IPS-20b (cell line): Measurements from ENCODE around the gene CPNE9.

Experiments
- H3K27ac ChIP-seq: one replicate; pipeline ENCODE4 v1.5.1; 2013; ENCODE audit warnings: low read length
- H3K27me3 ChIP-seq: 2 replicates; pipeline ENCODE4 v1.6.1; 2013; ENCODE audit warnings: mild to moderate bottlenecking, low read length, inconsistent platforms; ENCODE audit not compliant: insufficient read depth
- H3K36me3 ChIP-seq: 2 replicates; pipeline ENCODE4 v1.6.1; 2013; ENCODE audit warnings: low read depth, mild to moderate bottlenecking, inconsistent platforms, low read length, moderate library complexity; ENCODE audit not compliant: insufficient read depth
- H3K4me1 ChIP-seq: 2 replicates; pipeline ENCODE4 v1.6.1; 2013; ENCODE audit warnings: mild to moderate bottlenecking, control low read depth, inconsistent platforms, low read length, moderate library complexity; ENCODE audit not compliant: insufficient read depth
- H3K4me3 ChIP-seq: 2 replicates; pipeline ENCODE4 v1.5.1; 2013; ENCODE audit warnings: mild to moderate bottlenecking, low read length, inconsistent platforms
- H3K9ac ChIP-seq: 2 replicates; pipeline ENCODE4 v1.6.1; 2013; ENCODE audit warnings: low read depth, mild to moderate bottlenecking, inconsistent platforms, low read length, moderate library complexity
- H3K9me3 ChIP-seq: 2 replicates; pipeline ENCODE4 v1.6.1; 2013; ENCODE audit warnings: mild to moderate bottlenecking, low read depth, low read length, inconsistent platforms; ENCODE audit not compliant: insufficient read depth

Gene CPNE9

GRCh38 chr3:9678493-9678892, 25.1 kb upstream of the CPNE9 start:
- Histone ChIP-seq H3K4me3 (no peak overlapping the region), H3K9me3 (no peaks in the 10 kb centered on the region), H3K36me3 (peaks cover 76% of the 10 kb centered on the region), H3K27ac (no peak overlapping the region), H3K27me3 (no peaks in the 10 kb centered on the region), H3K9ac (no peak overlapping the region), H3K4me1 (no peaks in the 10 kb centered on the region)

GRCh38 chr3:9679476-9680080, 24.1 kb upstream of the CPNE9 start:
- Histone ChIP-seq H3K27me3 (no peaks in the 10 kb centered on the region), H3K9me3 (no peaks in the 10 kb centered on the region), H3K36me3 (peaks cover 76% of the 10 kb centered on the region), H3K9ac (no peak overlapping the region), H3K4me1 (no peaks in the 10 kb centered on the region), H3K27ac (no peak overlapping the region), H3K4me3 (no peak overlapping the region)

- Histone ChIP-seq H3K9ac (no peak overlapping the region), H3K27me3 (no peaks in the 10 kb centered on the region), H3K4me3 (no peak overlapping the region), H3K27ac (no peak overlapping the region), H3K4me1 (no peaks in the 10 kb centered on the region), H3K9me3 (no peaks in the 10 kb centered on the region), H3K36me3 (peaks cover 84% of the 10 kb centered on the region)
These were observed 22.5 kb upstream of the CPNE9 start for GRCh38 chr3:9681011-9681722.

GRCh38 chr3:9681723-9682081, 21.9 kb upstream of the CPNE9 start:
- no peak overlapping the region for H3K4me3 ChIP-seq
- H3K36me3 ChIP-seq = peaks cover 87% of the 10 kb centered on the region
- H3K27ac ChIP-seq = no peak overlapping the region
- no peaks in the 10 kb centered on the region for H3K27me3 ChIP-seq
- no peaks in the 10 kb centered on the region for H3K9me3 ChIP-seq
- H3K9ac ChIP-seq = no peak overlapping the region
- no peaks in the 10 kb centered on the region for H3K4me1 ChIP-seq

GRCh38 chr3:9682096-9682495, 21.5 kb upstream of the CPNE9 start:
- Histone ChIP-seq H3K4me3 (no peak overlapping the region), H3K27me3 (no peaks in the 10 kb centered on the region), H3K27ac (no peak overlapping the region), H3K36me3 (peaks cover 86% of the 10 kb centered on the region), H3K4me1 (no peaks in the 10 kb centered on the region), H3K9ac (no peak overlapping the region), H3K9me3 (no peaks in the 10 kb centered on the region)

- Histone ChIP-seq H3K9ac (no peak overlapping the region), H3K27me3 (no peaks in the 10 kb centered on the region), H3K27ac (no peak overlapping the region), H3K4me3 (no peak overlapping the region), H3K36me3 (peaks cover 85% of the 10 kb centered on the region), H3K9me3 (no peaks in the 10 kb centered on the region), H3K4me1 (no peaks in the 10 kb centered on the region)
These were observed 20.2 kb upstream of the CPNE9 start for GRCh38 chr3:9683426-9683825.

GRCh38 chr3:9685216-9686049, 18.2 kb upstream of the CPNE9 start:
- Histone ChIP-seq H3K9ac (no peak overlapping the region), H3K27me3 (no peaks in the 10 kb centered on the region), H3K4me1 (no peaks in the 10 kb centered on the region), H3K36me3 (peaks cover 85% of the 10 kb centered on the region), H3K4me3 (no peak overlapping the region), H3K27ac (no peak overlapping the region), H3K9me3 (no peaks in the 10 kb centered on the region)

GRCh38 chr3:9686050-9686550, 17.5 kb upstream of the CPNE9 start:
- H3K9ac ChIP-seq = no peak overlapping the region
- no peaks in the 10 kb centered on the region for H3K9me3 ChIP-seq
- peaks cover 87% of the 10 kb centered on the region for H3K36me3 ChIP-seq
- H3K4me3 ChIP-seq = no peak overlapping the region
- no peaks in the 10 kb centered on the region for H3K27me3 ChIP-seq
- no peak overlapping the region for H3K27ac ChIP-seq
- no peaks in the 10 kb centered on the region for H3K4me1 ChIP-seq

GRCh38 chr3:9686703-9687102, 16.9 kb upstream of the CPNE9 start:
- H3K4me1 ChIP-seq = no peaks in the 10 kb centered on the region
- no peak overlapping the region for H3K4me3 ChIP-seq
- H3K27me3 ChIP-seq = no peaks in the 10 kb centered on the region
- no peak overlapping the region for H3K27ac ChIP-seq
- no peaks in the 10 kb centered on the region for H3K9me3 ChIP-seq
- peaks cover 87% of the 10 kb centered on the region for H3K36me3 ChIP-seq
- H3K9ac ChIP-seq = no peak overlapping the region

- peaks cover 87% of the 10 kb centered on the region for H3K36me3 ChIP-seq
- H3K4me3 ChIP-seq = no peak overlapping the region
- H3K4me1 ChIP-seq = no peaks in the 10 kb centered on the region
- H3K27me3 ChIP-seq = no peaks in the 10 kb centered on the region
- no peak overlapping the region for H3K27ac ChIP-seq
- H3K9me3 ChIP-seq = no peaks in the 10 kb centered on the region
- no peak overlapping the region for H3K9ac ChIP-seq
These were observed 16.1 kb upstream of the CPNE9 start for GRCh38 chr3:9687514-9687913.

GRCh38 chr3:9688961-9689360, 14.7 kb upstream of the CPNE9 start:
- Histone ChIP-seq H3K36me3 (peaks cover 89% of the 10 kb centered on the region), H3K27ac (no peak overlapping the region), H3K9me3 (no peaks in the 10 kb centered on the region), H3K27me3 (no peaks in the 10 kb centered on the region), H3K4me3 (no peak overlapping the region), H3K4me1 (no peaks in the 10 kb centered on the region), H3K9ac (no peak overlapping the region)

GRCh38 chr3:9689757-9690156, 13.9 kb upstream of the CPNE9 start:
- Histone ChIP-seq H3K36me3 (peaks cover 81% of the 10 kb centered on the region), H3K27me3 (no peaks in the 10 kb centered on the region), H3K4me3 (no peak overlapping the region), H3K4me1 (no peaks in the 10 kb centered on the region), H3K9ac (no peak overlapping the region), H3K27ac (no peak overlapping the region), H3K9me3 (no peaks in the 10 kb centered on the region)
